Upper lobe of right lung (tissue), 1 donor: ENCODE measurements around the gene VSNL1. TPM values are rescaled to one million over a fixed set of nuclear protein-coding genes. Genes with fewer than 3 reads are reported as not detected.

Experiments
- ATAC-seq: fragments of 200-7000 bp; cut with Tn5 transposase; one replicate; pipeline ENCODE4 v1.9.1; 2020; ENCODE audit warnings: mild to moderate bottlenecking, moderate library complexity
- DNase-seq: peaks from one replicate; pipeline ENCODE4 v3.0.0-alpha.2; 2020
- H3K27ac ChIP-seq: fragments of 200-600 bp; one replicate; pipeline ENCODE4 v1.8.0; 2022
- H3K27me3 ChIP-seq: fragments of 200-600 bp; one replicate; pipeline ENCODE4 v1.8.0; 2022; ENCODE audit warnings: mild to moderate bottlenecking
- H3K36me3 ChIP-seq: fragments of 200-600 bp; one replicate; pipeline ENCODE4 v1.8.0; 2022
- H3K4me1 ChIP-seq: fragments of 200-600 bp; one replicate; pipeline ENCODE4 v1.8.0; 2022
- H3K4me3 ChIP-seq: fragments of 200-600 bp; one replicate; pipeline ENCODE4 v1.8.0; 2022; ENCODE audit warnings: mild to moderate bottlenecking
- H3K9me3 ChIP-seq: fragments of 200-600 bp; one replicate; pipeline ENCODE4 v1.8.0; 2022
- CTCF ChIP-seq: fragments of 200-600 bp; IDR thresholded peaks from one replicate; pipeline ENCODE4 v1.8.0; 2022; ENCODE audit warnings: antibody characterized with exemption
- intact Hi-C: fragments of 100-400 bp; cut with DNase I; formaldehyde crosslinking; loops from one replicate; pipeline ENCODE4 v1.11.0; 2022
- total RNA-seq: library from RNA; stranded (reverse); fragmentation: NEBNext Ultra II Directional; extraction: Animal tissue kit (Norgen Biotek cat#: 25700); gene quantifications from one replicate; pipeline ENCODE4 v1.2.1, GENCODE V29; 2021
- donor health status: DM: no; HTN: yes; CAD: no; lungs with severe emphysema.

Gene VSNL1
- total RNA-seq, 1 donor from 2014 or later = 1.2 TPM

DNA sequence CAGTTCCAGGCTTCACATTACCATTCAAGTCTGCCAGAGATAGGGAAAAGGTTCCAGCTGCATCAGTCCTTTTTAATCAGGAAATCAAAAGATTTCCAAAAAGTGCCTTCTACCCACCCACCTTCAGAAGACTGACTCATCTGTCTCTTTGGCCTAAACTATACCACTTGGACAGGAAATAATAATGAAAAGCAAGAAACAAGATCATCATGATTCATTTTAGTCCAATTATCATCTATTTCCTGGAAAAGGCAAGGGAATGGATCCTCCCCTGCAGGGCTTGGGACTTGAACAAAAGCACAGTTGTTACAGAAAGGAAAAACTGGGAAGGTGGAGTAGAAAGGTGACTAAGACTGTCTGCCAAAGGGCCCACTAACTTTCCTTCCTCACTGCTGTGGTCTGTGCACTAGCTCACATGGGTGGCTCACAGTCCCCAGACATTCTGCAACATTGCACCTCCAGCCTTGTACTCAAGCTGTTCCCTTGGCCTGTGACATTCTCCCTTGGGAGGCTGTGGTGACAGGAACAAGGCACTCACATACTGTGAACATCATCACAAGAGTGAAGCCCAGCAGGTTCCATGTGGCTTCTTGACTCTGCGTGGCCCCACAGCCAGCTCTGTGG is 75.3 kb downstream of the VSNL1 start:
- H3K4me1 ChIP-seq = no peaks in the 10 kb centered on the region
- no peak for TF ChIP-seq CTCF
- no peak for DNase-seq
- intact Hi-C loops = no loop called here
- no peaks in the 10 kb centered on the region for H3K9me3 ChIP-seq
- H3K36me3 ChIP-seq = no peaks in the 10 kb centered on the region
- ATAC-seq = peak; percentile 16
- no peaks in the 10 kb centered on the region for H3K27me3 ChIP-seq
- H3K4me3 ChIP-seq = no peak overlapping the region
- no peak overlapping the region for H3K27ac ChIP-seq

GRCh38 chr2:17616405-17616804 is 75.9 kb downstream of the VSNL1 start:
- no peak for DNase-seq
- H3K36me3 ChIP-seq = no peaks in the 10 kb centered on the region
- intact Hi-C loops = no loop called here
- no peak for ATAC-seq
- no peak overlapping the region for H3K27ac ChIP-seq
- no peaks in the 10 kb centered on the region for H3K27me3 ChIP-seq
- TF ChIP-seq CTCF = no peak
- no peaks in the 10 kb centered on the region for H3K4me1 ChIP-seq
- H3K9me3 ChIP-seq = no peaks in the 10 kb centered on the region
- H3K4me3 ChIP-seq = no peak overlapping the region

GRCh38 chr2:17617516-17617915 is 77.0 kb downstream of the VSNL1 start:
- Histone ChIP-seq H3K27me3 (no peaks in the 10 kb centered on the region), H3K4me3 (no peak overlapping the region), H3K4me1 (no peaks in the 10 kb centered on the region), H3K9me3 (no peaks in the 10 kb centered on the region), H3K36me3 (no peaks in the 10 kb centered on the region), H3K27ac (no peak overlapping the region)
- no peak for ATAC-seq
- DNase-seq = no peak
- TF ChIP-seq CTCF = no peak
- intact Hi-C loops = no loop called here

DNA sequence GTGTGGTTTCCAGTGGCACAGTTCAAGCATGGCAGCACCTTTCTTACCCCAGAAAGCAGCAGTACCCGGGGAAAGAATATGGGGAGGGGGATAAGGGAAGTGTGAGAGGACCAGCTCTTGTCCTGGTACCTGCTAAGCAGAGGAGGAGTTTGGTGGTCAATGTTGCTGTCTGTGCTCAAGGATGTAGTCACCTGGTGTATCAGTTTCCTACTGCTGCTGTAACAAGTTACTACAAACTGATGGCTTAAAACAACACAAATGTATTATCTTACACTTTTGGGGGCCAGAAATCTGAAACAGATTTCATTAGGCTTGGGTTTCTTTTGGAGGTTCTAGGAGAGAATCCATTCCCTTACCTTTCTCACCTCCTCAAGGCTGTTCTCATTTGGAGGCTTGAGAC is 77.5 kb downstream of the VSNL1 start:
- no peaks in the 10 kb centered on the region for H3K9me3 ChIP-seq
- no peak overlapping the region for H3K4me3 ChIP-seq
- TF ChIP-seq CTCF = no peak
- H3K4me1 ChIP-seq = no peaks in the 10 kb centered on the region
- H3K27me3 ChIP-seq = no peaks in the 10 kb centered on the region
- intact Hi-C loops = no loop called here
- no peak for DNase-seq
- no peak for ATAC-seq
- H3K27ac ChIP-seq = no peak overlapping the region
- H3K36me3 ChIP-seq = no peaks in the 10 kb centered on the region

DNA sequence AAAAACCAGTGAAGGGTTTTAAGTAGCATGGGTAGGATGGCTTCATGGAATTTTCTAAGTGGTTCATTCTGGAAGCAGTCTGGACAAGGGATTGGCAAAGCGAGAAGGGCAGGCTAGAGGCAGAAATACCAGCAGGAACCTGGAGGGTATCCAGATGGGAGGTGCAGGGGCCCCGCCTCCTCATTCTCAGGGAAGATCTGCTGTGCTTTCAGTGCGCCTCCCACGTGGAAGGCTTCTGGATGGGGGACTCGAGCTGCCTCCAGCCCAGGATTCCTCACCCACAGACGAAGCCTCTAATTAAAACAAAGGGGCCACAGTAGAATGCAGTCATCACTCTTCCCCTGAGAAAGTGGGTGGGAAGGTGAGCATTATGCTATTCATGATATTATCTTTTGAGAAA is 79.8 kb downstream of the VSNL1 start:
- H3K27me3 ChIP-seq = no peaks in the 10 kb centered on the region
- H3K36me3 ChIP-seq = no peaks in the 10 kb centered on the region
- no peak for ATAC-seq
- H3K9me3 ChIP-seq = no peaks in the 10 kb centered on the region
- H3K27ac ChIP-seq = no peak overlapping the region
- no peaks in the 10 kb centered on the region for H3K4me1 ChIP-seq
- H3K4me3 ChIP-seq = no peak overlapping the region
- intact Hi-C loops = no loop called here
- DNase-seq = no peak
- no peak for TF ChIP-seq CTCF

DNA sequence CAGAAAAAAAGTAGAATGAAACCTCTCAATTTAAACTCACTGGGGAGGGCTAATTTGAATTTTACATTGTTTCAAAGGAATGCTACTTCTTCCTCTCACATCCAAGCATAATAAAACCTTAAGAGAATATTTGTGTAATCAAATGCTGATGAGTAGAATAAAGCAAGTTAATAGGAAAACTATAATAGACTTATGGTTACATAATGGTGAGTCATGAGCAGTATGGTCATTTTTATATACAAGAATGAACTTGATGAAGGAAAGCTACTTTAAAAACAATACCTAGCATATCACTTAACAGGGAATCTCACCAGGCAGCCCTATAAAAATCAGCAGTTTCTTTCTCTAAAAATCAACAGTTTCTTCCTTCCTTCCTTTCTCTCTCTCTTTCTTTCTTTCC is 80.3 kb downstream of the VSNL1 start:
- no peak for TF ChIP-seq CTCF
- Histone ChIP-seq H3K27ac (no peak overlapping the region), H3K4me1 (no peaks in the 10 kb centered on the region), H3K9me3 (no peaks in the 10 kb centered on the region), H3K4me3 (no peak overlapping the region), H3K27me3 (no peaks in the 10 kb centered on the region), H3K36me3 (no peaks in the 10 kb centered on the region)
- intact Hi-C loops = no loop called here
- ATAC-seq = no peak
- DNase-seq = no peak
